Measurements from ENCODE around the gene ETV3. TPM values are rescaled to one million over a fixed set of nuclear protein-coding genes. Genes with fewer than 3 reads are reported as not detected.

ETV3 gene
- total RNA-seq = 20.6 TPM

DNA sequence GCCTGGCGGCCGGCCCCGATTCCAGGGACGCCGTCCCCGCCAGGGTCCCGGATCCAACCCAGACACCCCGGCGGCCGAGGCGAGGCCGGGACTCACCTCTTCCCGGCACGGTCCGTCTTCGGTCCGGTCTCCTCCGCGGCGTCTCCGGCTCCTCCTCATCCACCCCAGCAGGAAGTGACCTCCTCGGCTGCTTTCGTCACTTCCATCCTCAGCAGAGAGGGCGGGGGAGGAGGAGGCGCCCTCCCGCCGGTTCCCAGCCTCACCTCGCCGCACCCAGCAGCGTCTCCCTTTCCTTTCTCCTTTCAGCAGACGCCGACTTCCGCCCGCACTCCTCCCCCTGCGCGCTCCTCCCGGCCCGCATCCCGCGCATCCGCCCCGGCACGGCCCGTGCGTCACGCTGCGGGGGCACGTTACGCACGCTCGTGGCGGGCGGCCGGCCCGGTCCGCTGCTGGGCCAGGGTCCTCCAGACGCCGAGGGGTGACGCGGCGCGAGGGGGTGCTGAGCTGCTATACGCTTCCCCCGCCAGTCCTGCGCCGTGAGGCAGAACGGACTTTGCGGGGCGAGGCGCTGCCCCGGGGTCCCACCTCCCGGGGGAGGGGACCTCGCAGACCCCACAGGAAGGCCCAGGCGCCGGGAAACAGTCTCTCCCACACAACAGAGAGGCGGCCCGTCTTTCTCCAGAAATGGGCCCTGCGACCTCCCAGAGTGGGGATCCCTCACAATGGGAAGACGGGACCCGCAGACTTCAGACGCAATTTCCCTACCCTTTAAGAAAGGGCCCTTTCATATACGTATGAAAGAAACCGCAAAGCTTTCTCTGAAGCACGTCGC lies at the start of gene ETV3:
TSS of gene ETV3 (minus strand) at position 176 of the 832 bp plus-strand sequence. CDS start 2,043 bp downstream, outside the sequence.

GRCh38 chr1:157099633-157100009 lies 38.6 kb downstream of the ETV3 start, which contains the start of gene ETV3L:
TSS of gene ETV3L (minus strand) at chr1:157099808. CDS start at chr1:157099523, 285 bp downstream.

Other genes with a start within 250 kb of the ETV3 start
- gene PEAR1, start 244.7 kb downstream of the ETV3 start, total RNA-seq = 33.2 TPM
- gene LRRC71, start 217.8 kb downstream of the ETV3 start, total RNA-seq = 0.35 TPM
- gene ARHGEF11, start 92.7 kb downstream of the ETV3 start, total RNA-seq = 33.0 TPM
- gene ETV3L, start 38.6 kb downstream of the ETV3 start, total RNA-seq = not detected